Tibial nerve (tissue), 4 donors: Measurements from ENCODE around the gene IL6. TPM values are rescaled to one million over a fixed set of nuclear protein-coding genes. Genes with fewer than 3 reads are reported as not detected.
"Not testable (repeated sequence)": the region's sequence is repeated elsewhere in the genome, so short reads cannot be mapped to it uniquely, and the experiment has no call there.

Experiments
- DNase-seq, 2 donors: peaks; one replicate each; pipeline ENCODE4 v3.0.0-alpha.2; 2019; ENCODE audit warnings: low spot score in 2 of 2
- H3K27ac ChIP-seq, 4 donors: fragments of 200-600 bp; sonication (generic) in 3 of 4; one replicate each; pipeline ENCODE4 v1.5.1; 2017 to 2019; ENCODE audit warnings: mild to moderate bottlenecking in 1 of 4
- H3K27me3 ChIP-seq, 2 donors: fragments of 200-600 bp; sonication (generic) in 1 of 2; one replicate each; pipeline versions ENCODE4 v1.5.1 to v1.6.0; 2017 to 2019
- H3K36me3 ChIP-seq, 3 donors: fragments of 200-600 bp; sonication (generic); one replicate each; pipeline ENCODE4 v1.5.1; 2018 to 2019
- H3K4me1 ChIP-seq, 4 donors: fragments of 200-600 bp; sonication (generic) in 3 of 4; one replicate each; pipeline ENCODE4 v1.5.1; 2017 to 2019
- H3K4me3 ChIP-seq, 4 donors: fragments of 200-600 bp; sonication (generic) in 3 of 4; one replicate each; pipeline ENCODE4 v1.5.1; 2017 to 2019; ENCODE audit warnings: mild to moderate bottlenecking in 1 of 4, moderate library complexity in 1 of 4
- H3K9me3 ChIP-seq, 4 donors: fragments of 200-600 bp; sonication (generic) in 3 of 4; one replicate each; pipeline ENCODE4 v1.5.1; 2017 to 2019
- CTCF ChIP-seq, 5 experiments: fragments of 200-600 bp in 3 of 5; fragments of 450-650 bp in 2 of 5; sonication (generic) in 3 of 5; IDR thresholded peaks; one replicate each; pipeline ENCODE4 v1.5.1; 2016 to 2019; ENCODE audit warnings: antibody characterized with exemption in 5 of 5, mild to moderate bottlenecking in 3 of 5, moderate library complexity in 2 of 5
- EP300 ChIP-seq, 2 donors: sonication (generic); formaldehyde crosslinking; IDR thresholded peaks; one replicate each; pipeline ENCODE4 v1.6.1; 2017; ENCODE audit warnings: antibody characterized with exemption in 2 of 2, mild to moderate bottlenecking in 1 of 2
- POLR2A ChIP-seq, 2 donors: fragments of 450-650 bp; IDR thresholded peaks; one replicate each; pipeline ENCODE4 v1.6.1; 2017; ENCODE audit warnings: antibody characterized with exemption in 2 of 2, mild to moderate bottlenecking in 2 of 2, moderate library complexity in 2 of 2
- WGBS, 2 donors: methylation state at CpG; one replicate each; pipeline ENCODE4 v1.1.5; 2018; 5-methylcytosine and 5-hydroxymethylcytosine counted together
- total RNA-seq, 4 donors: library from RNA; depleted of rRNA; stranded (reverse); fragments of >200 nt; gene quantifications; one replicate each; pipeline ENCODE4 v1.1.0, GENCODE V29; 2016

IL6 gene
- total RNA-seq, 4 donors from 2014 or later = 3.3 to 16.4 (median 6.3) TPM; not detected in 1

- H3K36me3 ChIP-seq = no peaks in the 10 kb centered on the region
- no peak overlapping the region for H3K4me3 ChIP-seq
- no peak for TF ChIP-seq POLR2A (IDR thresholded peaks at IDR 0.05)
- no peak for TF ChIP-seq EP300 (IDR thresholded peaks at IDR 0.05)
- TF ChIP-seq CTCF (IDR thresholded peaks at IDR 0.05) = no peak
- WGBS, 2 donors = 89 to 93% methylated on average over 4 of the region's 4 CpGs
- H3K27me3 ChIP-seq = no peaks in the 10 kb centered on the region
- H3K27ac ChIP-seq = no peak overlapping the region
- no peaks in the 10 kb centered on the region for H3K9me3 ChIP-seq
- peaks cover 0 to 1% (median 0%) of the 10 kb centered on the region in 4 donors for H3K4me1 ChIP-seq
- no peak for DNase-seq
These were observed 44.9 kb upstream of the IL6 start for GRCh38 chr7:22681852-22682657.

GRCh38 chr7:22683379-22683778, 43.6 kb upstream of the IL6 start:
- 65 to 80% methylated on average over 2 of the region's 2 CpGs for WGBS, 2 donors
- DNase-seq = no peak
- H3K9me3 ChIP-seq = no peaks in the 10 kb centered on the region
- TF ChIP-seq CTCF (IDR thresholded peaks at IDR 0.05) (no peak), POLR2A (IDR thresholded peaks at IDR 0.05) (no peak), EP300 (IDR thresholded peaks at IDR 0.05) (no peak)
- no peaks in the 10 kb centered on the region for H3K36me3 ChIP-seq
- H3K27me3 ChIP-seq = no peaks in the 10 kb centered on the region
- H3K27ac ChIP-seq = no peak overlapping the region
- no peak overlapping the region for H3K4me3 ChIP-seq
- H3K4me1 ChIP-seq = peaks cover 0 to 6% (median 0%) of the 10 kb centered on the region in 4 donors

- DNase-seq = no peak
- H3K36me3 ChIP-seq = no peaks in the 10 kb centered on the region
- no peak for TF ChIP-seq POLR2A (IDR thresholded peaks at IDR 0.05)
- no peak for TF ChIP-seq CTCF (IDR thresholded peaks at IDR 0.05)
- peaks cover 0 to 10% (median 0%) of the 10 kb centered on the region in 4 donors for H3K4me1 ChIP-seq
- no peak overlapping the region for H3K27ac ChIP-seq
- no peaks in the 10 kb centered on the region for H3K27me3 ChIP-seq
- H3K4me3 ChIP-seq = no peak overlapping the region
- no peaks in the 10 kb centered on the region for H3K9me3 ChIP-seq
These were observed 40.4 kb upstream of the IL6 start for GRCh38 chr7:22686620-22687019.

GRCh38 chr7:22688084-22688483, 38.9 kb upstream of the IL6 start:
- H3K4me1 ChIP-seq = peaks cover 0 to 10% (median 0%) of the 10 kb centered on the region in 4 donors
- H3K27ac ChIP-seq = no peak overlapping the region
- H3K9me3 ChIP-seq = no peaks in the 10 kb centered on the region
- no peak for TF ChIP-seq EP300 (IDR thresholded peaks at IDR 0.05)
- no peak for TF ChIP-seq POLR2A (IDR thresholded peaks at IDR 0.05)
- TF ChIP-seq CTCF (IDR thresholded peaks at IDR 0.05) = no peak
- no peak for DNase-seq
- no peak overlapping the region for H3K4me3 ChIP-seq
- H3K36me3 ChIP-seq = no peaks in the 10 kb centered on the region
- no peaks in the 10 kb centered on the region for H3K27me3 ChIP-seq
- WGBS, 2 donors = 16 to 18% methylated on average over 2 of the region's 2 CpGs

GRCh38 chr7:22688934-22689333, 38.1 kb upstream of the IL6 start:
- WGBS, 2 donors = 90% methylated on average over 8 of the region's 8 CpGs
- not testable (repeated sequence) for H3K27ac ChIP-seq, H3K9me3 ChIP-seq, H3K4me1 ChIP-seq, H3K36me3 ChIP-seq, DNase-seq, H3K27me3 ChIP-seq, H3K4me3 ChIP-seq
